ENCODE data around the gene DIP2B. TPM values are rescaled to one million over a fixed set of nuclear protein-coding genes. Genes with fewer than 3 reads are reported as not detected.
"Not testable (repeated sequence)": the region's sequence is repeated elsewhere in the genome, so short reads cannot be mapped to it uniquely, and the experiment has no call there.

DIP2B gene, protein sequence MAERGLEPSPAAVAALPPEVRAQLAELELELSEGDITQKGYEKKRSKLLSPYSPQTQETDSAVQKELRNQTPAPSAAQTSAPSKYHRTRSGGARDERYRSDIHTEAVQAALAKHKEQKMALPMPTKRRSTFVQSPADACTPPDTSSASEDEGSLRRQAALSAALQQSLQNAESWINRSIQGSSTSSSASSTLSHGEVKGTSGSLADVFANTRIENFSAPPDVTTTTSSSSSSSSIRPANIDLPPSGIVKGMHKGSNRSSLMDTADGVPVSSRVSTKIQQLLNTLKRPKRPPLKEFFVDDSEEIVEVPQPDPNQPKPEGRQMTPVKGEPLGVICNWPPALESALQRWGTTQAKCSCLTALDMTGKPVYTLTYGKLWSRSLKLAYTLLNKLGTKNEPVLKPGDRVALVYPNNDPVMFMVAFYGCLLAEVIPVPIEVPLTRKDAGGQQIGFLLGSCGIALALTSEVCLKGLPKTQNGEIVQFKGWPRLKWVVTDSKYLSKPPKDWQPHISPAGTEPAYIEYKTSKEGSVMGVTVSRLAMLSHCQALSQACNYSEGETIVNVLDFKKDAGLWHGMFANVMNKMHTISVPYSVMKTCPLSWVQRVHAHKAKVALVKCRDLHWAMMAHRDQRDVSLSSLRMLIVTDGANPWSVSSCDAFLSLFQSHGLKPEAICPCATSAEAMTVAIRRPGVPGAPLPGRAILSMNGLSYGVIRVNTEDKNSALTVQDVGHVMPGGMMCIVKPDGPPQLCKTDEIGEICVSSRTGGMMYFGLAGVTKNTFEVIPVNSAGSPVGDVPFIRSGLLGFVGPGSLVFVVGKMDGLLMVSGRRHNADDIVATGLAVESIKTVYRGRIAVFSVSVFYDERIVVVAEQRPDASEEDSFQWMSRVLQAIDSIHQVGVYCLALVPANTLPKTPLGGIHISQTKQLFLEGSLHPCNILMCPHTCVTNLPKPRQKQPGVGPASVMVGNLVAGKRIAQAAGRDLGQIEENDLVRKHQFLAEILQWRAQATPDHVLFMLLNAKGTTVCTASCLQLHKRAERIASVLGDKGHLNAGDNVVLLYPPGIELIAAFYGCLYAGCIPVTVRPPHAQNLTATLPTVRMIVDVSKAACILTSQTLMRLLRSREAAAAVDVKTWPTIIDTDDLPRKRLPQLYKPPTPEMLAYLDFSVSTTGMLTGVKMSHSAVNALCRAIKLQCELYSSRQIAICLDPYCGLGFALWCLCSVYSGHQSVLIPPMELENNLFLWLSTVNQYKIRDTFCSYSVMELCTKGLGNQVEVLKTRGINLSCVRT (N-terminal part only)
- 10 to 100 TPM; 18.8 to 21.8 TPM for total RNA-seq

DNA sequence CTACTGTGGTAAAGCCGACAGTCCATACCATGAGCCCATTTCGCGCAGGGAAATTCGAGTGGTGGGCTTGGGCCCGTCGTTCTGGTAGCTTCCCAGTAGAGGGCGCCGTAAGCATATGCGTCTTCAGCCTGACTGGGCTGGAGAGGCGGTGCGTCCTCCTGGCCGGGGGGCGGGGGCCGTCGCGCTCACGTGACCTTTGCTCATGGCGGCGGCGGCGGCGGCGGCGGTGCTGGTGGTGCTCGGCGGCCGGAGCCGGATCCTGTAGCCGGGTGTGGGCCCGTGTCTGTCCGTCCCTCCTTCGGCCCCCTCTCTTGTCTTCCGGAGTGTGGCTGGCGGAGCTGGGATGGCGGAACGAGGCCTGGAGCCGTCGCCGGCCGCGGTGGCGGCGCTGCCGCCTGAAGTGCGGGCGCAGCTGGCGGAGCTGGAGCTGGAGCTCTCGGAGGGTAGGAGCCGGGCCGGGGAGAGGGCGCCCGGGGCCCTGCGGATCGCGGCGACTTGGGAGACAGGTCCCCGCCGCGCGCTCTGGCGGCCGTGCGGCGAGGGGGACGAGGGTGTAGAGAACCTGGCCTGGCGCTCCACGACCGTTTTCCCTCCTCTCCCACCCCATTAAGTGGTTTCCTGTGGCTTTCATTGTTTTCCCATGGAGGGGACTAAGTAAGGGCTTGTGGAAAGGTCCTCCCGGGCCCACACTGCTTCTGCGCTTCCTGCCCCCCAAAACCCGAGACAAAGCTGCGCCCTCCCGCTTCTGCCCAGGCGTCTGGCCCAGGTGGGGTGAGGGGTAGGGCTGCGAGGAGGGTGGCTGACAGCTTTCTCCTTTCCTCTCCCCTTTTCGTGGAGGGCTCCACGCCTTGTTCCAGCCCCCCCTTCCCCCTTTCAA lies at the start of gene DIP2B:
Gene DIP2B (plus strand): TSS at position 188 of the 877 bp plus-strand sequence. CDS start 156 bp downstream, at position 344.
- H3K36me3 Mint-ChIP-seq (ENCODE audit: low read depth), result peaks cover 7% of the 10 kb centered on the region
- H3K27me3 Mint-ChIP-seq (ENCODE audit: low read depth), result no peaks in the 10 kb centered on the region
- H3K9me3 Mint-ChIP-seq (ENCODE audit: insufficient read depth), result peaks cover 5% of the 10 kb centered on the region
- peaks cover 47% of the 10 kb centered on the region for H3K4me1 Mint-ChIP-seq (ENCODE audit: low read depth)
- POLR2A ChIA-PET, result interaction anchor here (0.6 to 5.8 kb wide), 11 partner anchors 13 to 1363 kb away, joined by 3 to 29 read pairs (median 3); no protein-coding TSS in a partner anchor
- ATAC-seq (peak; percentile 92), DNase-seq (peak; percentile 97)
- CTCF ChIA-PET, result interaction anchor here (0.6 to 7.7 kb wide), 48 partner anchors 8 to 836 kb away, joined by 3 to 174 read pairs (median 4); partner anchors contain the start of genes COX14, LIMA1 and SLC11A2
- peak within 1 kb of the TSS; percentile 90 for H3K4me3 Mint-ChIP-seq
- peak within 1 kb of the TSS; percentile 95 for H3K27ac Mint-ChIP-seq

DNA sequence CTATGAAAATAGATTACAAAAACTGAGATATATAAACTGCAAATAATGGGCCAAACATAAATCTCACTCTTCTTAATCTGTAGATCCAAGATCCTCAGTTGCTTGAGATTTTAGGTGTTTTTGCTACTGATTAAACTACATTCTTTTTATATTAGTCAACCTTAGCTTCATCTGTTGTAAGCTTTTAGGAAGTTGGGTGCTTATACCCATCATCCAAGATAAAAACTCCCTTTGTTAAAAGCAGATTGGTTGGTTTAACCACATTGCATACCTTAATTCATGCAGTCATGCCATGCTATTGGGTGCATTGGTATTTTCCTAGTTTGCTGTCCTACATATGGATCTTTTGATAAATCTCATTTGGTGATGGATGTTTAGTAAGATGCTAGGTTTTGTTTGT lies 46.2 kb upstream of the DIP2B start:
- Mint-ChIP-seq H3K9me3 (ENCODE audit: insufficient read depth) (no peaks in the 10 kb centered on the region), H3K4me3 (no peak overlapping the region), H3K27me3 (ENCODE audit: low read depth) (no peaks in the 10 kb centered on the region), H3K36me3 (ENCODE audit: low read depth) (peaks cover 38% of the 10 kb centered on the region), H3K27ac (no peak overlapping the region), H3K4me1 (ENCODE audit: low read depth) (no peaks in the 10 kb centered on the region)
- ATAC-seq (no peak), DNase-seq (no peak)
- CTCF ChIA-PET, result no interaction called here
- POLR2A ChIA-PET, result no interaction called here

DNA sequence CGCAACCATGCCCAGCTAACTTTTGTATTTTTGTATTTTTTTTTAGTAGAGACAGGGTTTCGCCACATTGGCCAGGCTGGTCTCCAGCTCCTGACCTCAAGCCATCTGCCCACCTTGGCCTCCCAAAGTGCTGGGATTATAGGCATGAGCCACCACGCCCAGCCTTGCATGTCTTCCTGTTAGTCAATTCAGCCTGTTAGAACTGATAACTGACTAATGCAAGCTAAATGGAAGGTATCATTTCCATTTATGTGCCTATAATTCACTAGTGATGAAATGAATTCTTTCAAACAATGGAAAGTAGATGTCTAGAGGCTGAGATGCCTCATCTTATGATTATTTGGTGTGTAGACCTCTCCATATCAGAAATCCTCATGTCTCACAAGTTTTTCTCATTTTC lies 37.3 kb upstream of the DIP2B start:
- Mint-ChIP-seq H3K27ac (no peak overlapping the region), H3K4me1 (ENCODE audit: low read depth) (no peaks in the 10 kb centered on the region), H3K4me3 (no peak overlapping the region), H3K27me3 (ENCODE audit: low read depth) (no peaks in the 10 kb centered on the region), H3K9me3 (ENCODE audit: insufficient read depth) (no peaks in the 10 kb centered on the region), H3K36me3 (ENCODE audit: low read depth) (peaks cover 45% of the 10 kb centered on the region)
- CTCF ChIA-PET, result interaction anchor here (1.2 kb wide), 1 partner anchor 14 kb away, joined by 4 read pairs; no protein-coding TSS in a partner anchor
- DNase-seq (no peak), ATAC-seq (no peak)
- POLR2A ChIA-PET, result interaction anchor here (0.6 kb wide), 1 partner anchor 953 kb away, joined by 3 read pairs; no protein-coding TSS in a partner anchor

DNA sequence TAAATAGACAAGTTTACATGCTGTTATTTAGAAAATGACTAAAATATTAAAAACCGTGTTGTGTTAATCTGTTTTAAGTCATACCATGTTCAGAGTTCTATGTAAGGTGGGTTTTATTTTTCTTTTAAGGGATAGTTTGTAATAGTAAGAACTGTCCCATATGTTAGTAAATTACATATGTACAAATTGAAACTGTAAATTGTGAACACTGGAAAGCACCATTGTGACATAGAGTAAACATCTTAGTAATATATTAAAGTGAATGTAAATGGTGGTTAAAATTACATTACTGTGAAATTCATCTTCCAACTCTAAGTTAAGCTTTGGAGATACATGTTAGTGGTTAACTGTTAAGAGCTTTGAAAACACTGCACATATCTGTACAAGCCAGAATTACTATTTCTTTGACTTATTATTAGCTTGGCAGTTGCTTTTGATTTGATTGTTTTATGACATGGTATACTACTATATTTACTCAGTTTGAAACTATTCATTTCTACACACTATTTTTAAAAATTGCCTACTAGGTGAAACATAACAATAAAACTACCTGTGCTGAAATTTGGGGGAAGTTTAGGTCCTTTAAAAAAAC lies 27.4 kb upstream of the DIP2B start:
- H3K4me1 Mint-ChIP-seq (ENCODE audit: low read depth), result no peaks in the 10 kb centered on the region
- POLR2A ChIA-PET, result no interaction called here
- peaks cover 34% of the 10 kb centered on the region for H3K36me3 Mint-ChIP-seq (ENCODE audit: low read depth)
- DNase-seq, result no peak
- no peak for ATAC-seq
- no peak overlapping the region for H3K4me3 Mint-ChIP-seq
- CTCF ChIA-PET, result no interaction called here
- no peaks in the 10 kb centered on the region for H3K27me3 Mint-ChIP-seq (ENCODE audit: low read depth)
- no peaks in the 10 kb centered on the region for H3K9me3 Mint-ChIP-seq (ENCODE audit: insufficient read depth)
- H3K27ac Mint-ChIP-seq, result no peak overlapping the region

DNA sequence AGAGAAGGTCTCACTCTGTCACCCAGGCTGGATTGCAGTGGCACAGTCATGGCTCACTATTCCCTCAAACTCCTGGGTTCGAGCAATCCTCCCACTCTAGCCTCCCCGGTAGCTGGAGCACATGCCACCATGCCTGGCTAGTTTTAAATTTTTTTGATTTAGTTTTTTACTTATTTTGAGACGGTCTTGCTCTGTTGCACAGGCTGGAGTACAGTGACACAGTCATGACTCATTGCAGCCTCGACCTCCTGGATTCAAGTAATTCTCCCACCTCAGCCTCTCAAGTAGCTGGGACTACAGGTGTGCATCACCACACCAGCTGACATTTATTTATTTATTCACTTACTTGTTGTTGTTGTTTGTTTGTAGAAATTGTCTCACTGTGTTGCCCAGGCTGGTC lies 22.2 kb upstream of the DIP2B start:
- Mint-ChIP-seq H3K36me3 (ENCODE audit: low read depth) (peaks cover 4% of the 10 kb centered on the region), H3K27ac (no peak overlapping the region), H3K4me3 (no peak overlapping the region), H3K4me1 (ENCODE audit: low read depth) (no peaks in the 10 kb centered on the region), H3K27me3 (ENCODE audit: low read depth) (no peaks in the 10 kb centered on the region), H3K9me3 (ENCODE audit: insufficient read depth) (no peaks in the 10 kb centered on the region)
- CTCF ChIA-PET, result interaction anchor here (1.0 kb wide), 1 partner anchor 155 kb away, joined by 3 read pairs; no protein-coding TSS in a partner anchor
- ATAC-seq (no peak), DNase-seq (no peak)
- POLR2A ChIA-PET, result no interaction called here

DNA sequence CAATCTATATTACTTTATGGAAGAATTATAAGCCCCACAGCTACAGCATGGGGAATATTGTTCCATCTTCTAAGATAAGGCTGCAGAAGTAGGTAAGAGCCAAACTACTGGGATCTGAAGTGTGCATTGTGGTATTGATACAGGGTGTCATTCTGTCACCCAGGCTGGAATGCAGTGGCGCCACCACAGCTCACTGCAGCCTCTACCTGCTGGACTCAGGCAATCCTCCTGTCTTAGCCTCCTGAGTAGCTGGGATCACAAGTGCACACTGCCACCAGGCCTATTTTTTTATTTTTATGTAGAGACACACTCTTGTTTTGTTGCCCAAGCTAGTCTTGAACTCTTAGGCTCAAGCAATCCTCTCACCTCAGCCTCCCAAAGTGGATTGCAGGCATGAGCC lies 21.3 kb upstream of the DIP2B start:
- Mint-ChIP-seq H3K27me3 (ENCODE audit: low read depth) (no peaks in the 10 kb centered on the region), H3K36me3 (ENCODE audit: low read depth) (peaks cover 3% of the 10 kb centered on the region), H3K4me1 (ENCODE audit: low read depth) (no peaks in the 10 kb centered on the region), H3K9me3 (ENCODE audit: insufficient read depth) (no peaks in the 10 kb centered on the region), H3K27ac (no peak overlapping the region), H3K4me3 (no peak overlapping the region)
- DNase-seq (no peak), ATAC-seq (no peak)
- ChIA-PET POLR2A (interaction anchor here (0.6 kb wide), 1 partner anchor 199 kb away, joined by 4 read pairs; no protein-coding TSS in a partner anchor), CTCF (interaction anchor here (1.0 kb wide), 1 partner anchor 154 kb away, joined by 3 read pairs; no protein-coding TSS in a partner anchor)

DNA sequence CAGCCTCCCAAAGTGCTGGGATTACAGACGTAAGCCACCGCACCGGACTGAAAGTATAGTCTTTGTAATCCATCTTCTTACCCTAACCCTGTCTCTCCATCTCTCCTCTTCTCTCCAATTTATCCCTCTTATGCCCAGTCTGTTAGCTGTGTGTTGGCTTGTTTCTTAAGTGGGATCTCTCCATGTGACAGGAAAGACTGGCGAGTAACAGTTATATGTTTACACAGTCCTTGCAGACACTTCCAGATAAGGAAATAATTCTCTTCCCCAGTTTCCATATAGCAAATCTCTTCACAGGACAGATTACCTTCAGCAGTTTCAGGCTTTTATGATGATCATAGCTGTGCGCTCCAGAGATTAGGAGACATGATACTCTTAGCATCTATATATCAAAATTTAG lies 16.0 kb upstream of the DIP2B start:
- Mint-ChIP-seq H3K36me3 (ENCODE audit: low read depth) (peaks cover 13% of the 10 kb centered on the region), H3K4me3 (no peak overlapping the region), H3K9me3 (ENCODE audit: insufficient read depth) (peaks cover 22% of the 10 kb centered on the region), H3K27ac (no peak overlapping the region), H3K27me3 (ENCODE audit: low read depth) (peaks cover 2% of the 10 kb centered on the region), H3K4me1 (ENCODE audit: low read depth) (no peaks in the 10 kb centered on the region)
- CTCF ChIA-PET, result no interaction called here
- DNase-seq (no peak), ATAC-seq (no peak)
- POLR2A ChIA-PET, result no interaction called here

DNA sequence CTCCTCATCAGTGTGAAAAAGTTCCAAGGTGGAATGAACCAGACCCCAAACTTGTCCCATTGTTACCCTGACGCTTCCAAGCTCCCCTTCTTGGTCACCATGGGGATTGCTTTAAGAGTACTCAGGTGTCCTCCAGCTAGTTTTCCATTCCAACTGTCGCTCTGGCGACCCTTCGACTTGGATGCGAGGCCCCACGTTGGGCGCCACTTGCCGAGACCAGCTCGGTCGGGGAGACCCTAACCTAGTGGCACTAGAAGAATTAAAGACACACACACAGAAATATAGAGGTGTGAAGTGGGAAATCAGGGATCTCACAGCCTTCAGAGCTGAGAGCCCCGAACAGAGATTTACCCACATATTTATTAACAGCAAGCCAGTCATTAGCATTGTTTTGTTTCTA lies 6.7 kb upstream of the DIP2B start:
- DNase-seq; POLR2A ChIA-PET; H3K27ac Mint-ChIP-seq; ATAC-seq; H3K4me3 Mint-ChIP-seq; H3K27me3 Mint-ChIP-seq (ENCODE audit: low read depth); H3K4me1 Mint-ChIP-seq (ENCODE audit: low read depth): not testable (repeated sequence)
- peaks cover 43% of the 10 kb centered on the region for H3K9me3 Mint-ChIP-seq (ENCODE audit: insufficient read depth)
- peaks cover 12% of the 10 kb centered on the region for H3K36me3 Mint-ChIP-seq (ENCODE audit: low read depth)
- CTCF ChIA-PET, result interaction anchor here (1.6 to 2.1 kb wide), 2 partner anchors 8 to 140 kb away, joined by 3 to 4 read pairs; no protein-coding TSS in a partner anchor

DNA sequence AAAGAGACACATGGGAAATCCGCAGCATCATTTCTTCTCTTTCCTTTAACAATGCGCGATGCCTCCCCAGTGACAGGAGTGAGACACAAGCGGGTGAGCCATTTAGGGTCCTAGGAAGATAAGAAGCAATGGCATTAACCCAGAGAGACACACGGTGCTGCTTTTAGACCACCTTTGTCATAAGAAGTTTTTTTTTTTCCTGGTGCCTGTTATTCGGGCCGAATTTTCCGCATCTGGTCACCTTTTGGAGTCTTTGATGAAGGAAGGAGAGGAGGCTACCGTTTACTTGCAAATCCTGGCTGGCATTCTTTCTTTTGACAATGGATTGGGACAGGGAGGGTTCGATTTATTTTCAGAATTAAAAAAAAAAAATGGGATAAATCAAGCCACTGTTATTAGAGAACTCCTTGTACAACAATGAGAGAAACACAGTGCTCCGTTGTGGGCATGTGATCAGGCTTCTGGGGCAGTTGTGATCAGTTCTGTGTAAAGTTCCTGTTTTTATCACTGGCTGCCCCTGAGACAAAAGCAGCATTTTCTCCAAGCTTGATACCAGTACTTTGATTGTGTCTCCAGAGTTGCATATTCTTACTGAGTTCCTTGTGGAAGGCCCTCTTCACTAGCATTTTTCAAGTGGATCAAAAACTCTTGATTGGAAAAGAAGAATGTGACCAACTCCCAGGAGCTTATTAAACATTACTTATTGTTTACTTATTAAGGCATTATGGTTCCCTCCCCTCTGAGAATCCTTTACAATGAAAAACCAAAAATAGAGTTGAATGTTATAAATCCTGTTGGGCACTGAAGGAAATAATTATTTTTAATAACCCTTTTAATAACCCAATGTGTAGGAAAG lies 1.1 kb downstream of the DIP2B start:
- POLR2A ChIA-PET, result interaction anchor here (0.6 to 5.8 kb wide), 10 partner anchors 12 to 281 kb away, joined by 3 to 29 read pairs (median 4); no protein-coding TSS in a partner anchor
- ATAC-seq (no peak), DNase-seq (no peak)
- Mint-ChIP-seq H3K27me3 (ENCODE audit: low read depth) (no peaks in the 10 kb centered on the region), H3K4me1 (ENCODE audit: low read depth) (peaks cover 47% of the 10 kb centered on the region), H3K27ac (peak overlapping the region; percentile 95), H3K9me3 (ENCODE audit: insufficient read depth) (no peaks in the 10 kb centered on the region), H3K4me3 (peak overlapping the region; percentile 90), H3K36me3 (ENCODE audit: low read depth) (peaks cover 7% of the 10 kb centered on the region)
- CTCF ChIA-PET, result interaction anchor here (0.6 to 7.7 kb wide), 30 partner anchors 9 to 516 kb away, joined by 3 to 174 read pairs (median 4); no protein-coding TSS in a partner anchor
